Measurements from ENCODE around the gene SDHA.
"Not testable (repeated sequence)": the region's sequence is repeated elsewhere in the genome, so short reads cannot be mapped to it uniquely, and the experiment has no call there.

The SDHA gene

DNA sequence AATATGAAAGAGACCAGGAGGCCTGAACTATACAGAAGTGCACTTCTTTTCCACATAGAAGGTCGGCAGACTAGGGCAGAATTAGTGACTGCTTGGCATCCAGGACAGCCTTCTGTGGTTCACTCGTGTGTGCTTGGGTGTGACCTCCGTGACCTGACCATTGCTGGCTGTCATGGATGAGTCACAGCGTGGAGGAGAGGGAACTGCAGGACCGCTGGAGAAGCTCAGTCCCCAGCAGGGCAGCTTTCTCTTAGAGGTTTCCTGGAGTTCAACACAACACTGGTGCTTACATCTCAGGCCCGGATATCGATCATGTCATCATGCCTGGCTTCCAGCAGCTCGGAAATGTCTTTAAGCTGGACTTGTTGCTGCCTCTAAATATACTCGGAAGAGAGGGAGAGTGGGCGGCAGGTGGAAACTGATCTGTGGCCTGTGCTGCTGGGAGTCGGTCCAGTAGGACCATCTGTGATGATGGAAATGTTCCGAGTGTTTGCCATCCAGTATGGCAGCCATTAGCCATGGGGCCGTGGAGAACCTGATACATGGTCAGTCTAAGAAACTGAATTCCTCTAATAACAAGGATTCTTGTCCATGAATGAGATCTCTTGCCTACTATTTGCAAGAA lies 23.0 kb downstream of the SDHA start:
- H3K27ac ChIP-seq; H3K79me2 ChIP-seq; H3K36me3 ChIP-seq (ENCODE audit: control insufficient read depth, insufficient read depth, low read length); H3K4me2 ChIP-seq (ENCODE audit: low read length); H3K4me3 ChIP-seq (ENCODE audit: low read depth, low read length); H3K4me1 ChIP-seq; H3K9ac ChIP-seq; H3K27me3 ChIP-seq (ENCODE audit: control insufficient read depth, insufficient read depth, low read length); H2AFZ ChIP-seq; H3K9me3 ChIP-seq (ENCODE audit: control insufficient read depth, low read length): not testable (repeated sequence)

DNA sequence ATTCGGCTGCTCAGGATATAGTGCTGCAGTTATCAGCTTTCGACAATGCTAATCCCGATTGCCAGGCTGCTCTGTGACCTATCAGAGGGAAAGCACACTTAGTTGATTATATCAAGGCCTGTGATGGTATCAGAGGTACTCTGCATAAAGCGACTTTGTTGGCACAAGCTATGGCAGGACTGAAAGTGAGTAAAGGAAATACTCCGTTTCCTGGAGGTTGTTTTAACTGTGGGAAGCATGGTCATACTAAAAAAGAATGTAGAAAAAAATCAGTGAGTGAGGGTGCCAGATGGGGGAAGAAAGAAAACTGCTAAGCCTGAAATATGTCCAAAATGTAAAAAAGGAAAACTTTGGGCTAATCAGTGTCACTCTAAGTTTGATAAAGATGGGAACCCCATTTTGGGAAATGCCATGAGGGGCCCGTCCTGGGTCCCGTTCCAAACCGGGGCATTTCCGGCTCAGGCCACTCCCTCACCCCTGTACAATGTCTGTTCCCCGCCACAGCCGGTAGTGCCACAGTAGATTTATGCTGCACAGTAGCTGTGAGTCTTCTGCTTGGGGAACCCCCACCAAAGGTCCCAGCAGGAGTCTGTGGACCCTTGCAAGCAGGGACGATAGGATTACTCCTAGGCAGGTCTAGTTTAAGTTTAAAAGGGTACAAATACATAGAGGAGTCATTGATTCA lies 25.7 kb downstream of the SDHA start:
- not testable (repeated sequence) for H2AFZ ChIP-seq; H3K4me2 ChIP-seq (ENCODE audit: low read length); H3K9ac ChIP-seq; H3K27ac ChIP-seq; H3K79me2 ChIP-seq; H3K4me3 ChIP-seq (ENCODE audit: low read depth, low read length); H3K36me3 ChIP-seq (ENCODE audit: control insufficient read depth, insufficient read depth, low read length); H3K9me3 ChIP-seq (ENCODE audit: control insufficient read depth, low read length); H3K27me3 ChIP-seq (ENCODE audit: control insufficient read depth, insufficient read depth, low read length); H3K4me1 ChIP-seq

DNA sequence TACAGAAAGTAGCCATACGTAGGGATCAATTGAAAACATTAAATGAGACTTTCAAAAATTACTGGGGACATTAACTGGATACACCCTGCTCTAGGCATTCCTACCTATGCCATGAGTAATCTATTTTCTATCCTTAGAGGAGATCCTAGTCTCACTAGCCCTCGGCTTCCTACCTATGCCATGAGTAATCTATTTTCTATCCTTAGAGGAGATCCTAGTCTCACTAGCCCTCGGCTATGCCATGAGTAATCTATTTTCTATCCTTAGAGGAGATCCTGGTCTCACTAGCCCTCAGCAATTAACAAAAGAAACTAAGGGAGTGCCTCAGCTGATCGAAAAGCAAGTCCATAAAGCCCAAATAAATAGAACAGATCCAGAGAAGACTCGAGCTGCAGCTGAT lies 27.6 kb downstream of the SDHA start:
- H2AFZ ChIP-seq; H3K79me2 ChIP-seq; H3K4me1 ChIP-seq; H3K4me2 ChIP-seq (ENCODE audit: low read length); H3K9ac ChIP-seq; H3K9me3 ChIP-seq (ENCODE audit: control insufficient read depth, low read length); H3K36me3 ChIP-seq (ENCODE audit: control insufficient read depth, insufficient read depth, low read length); H3K4me3 ChIP-seq (ENCODE audit: low read depth, low read length); H3K27me3 ChIP-seq (ENCODE audit: control insufficient read depth, insufficient read depth, low read length); H3K27ac ChIP-seq: not testable (repeated sequence)

DNA sequence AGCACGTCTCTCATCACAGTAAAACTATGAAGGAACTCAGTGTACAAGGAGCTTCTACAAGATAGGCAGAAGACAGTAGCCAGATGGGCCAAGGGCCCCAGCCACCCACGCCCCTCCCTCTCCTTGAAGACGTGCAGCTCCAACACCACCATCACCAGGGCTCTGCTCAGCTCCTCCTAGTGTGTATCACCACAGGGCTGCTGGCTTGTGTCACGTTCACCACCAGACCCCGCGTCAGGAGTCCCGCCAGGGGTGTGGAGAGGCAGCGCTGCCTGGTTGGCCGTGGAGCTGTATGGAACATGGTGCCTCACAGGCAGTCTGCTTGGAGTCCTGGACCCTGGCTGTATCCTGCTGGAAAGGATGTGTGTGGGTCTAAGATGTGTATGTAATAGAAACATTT lies 32.3 kb downstream of the SDHA start:
- H3K4me3 ChIP-seq (ENCODE audit: low read depth, low read length); H3K27me3 ChIP-seq (ENCODE audit: control insufficient read depth, insufficient read depth, low read length); H3K79me2 ChIP-seq; H3K4me2 ChIP-seq (ENCODE audit: low read length); H3K9ac ChIP-seq; H3K27ac ChIP-seq; H3K36me3 ChIP-seq (ENCODE audit: control insufficient read depth, insufficient read depth, low read length); H2AFZ ChIP-seq; H3K9me3 ChIP-seq (ENCODE audit: control insufficient read depth, low read length); H3K4me1 ChIP-seq: not testable (repeated sequence)

DNA sequence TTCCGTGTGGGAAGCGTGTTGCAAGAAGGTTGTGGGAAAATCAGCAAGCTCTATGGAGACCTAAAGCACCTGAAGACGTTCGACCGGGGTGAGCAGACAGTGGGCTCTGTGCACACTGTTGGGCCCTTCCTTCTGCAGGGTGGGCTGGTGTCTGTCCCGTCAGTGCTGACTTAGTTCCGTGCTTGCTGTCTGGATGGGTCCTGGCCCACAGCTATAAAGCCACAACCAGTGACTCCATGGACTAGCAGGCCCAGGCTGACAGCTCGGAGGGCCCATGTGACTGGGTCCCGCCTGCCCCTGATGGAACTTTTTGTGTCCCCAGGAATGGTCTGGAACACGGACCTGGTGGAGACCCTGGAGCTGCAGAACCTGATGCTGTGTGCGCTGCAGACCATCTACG lies 32.9 kb downstream of the SDHA start:
- not testable (repeated sequence) for H3K4me2 ChIP-seq (ENCODE audit: low read length); H3K27ac ChIP-seq; H3K79me2 ChIP-seq; H3K4me1 ChIP-seq; H3K36me3 ChIP-seq (ENCODE audit: control insufficient read depth, insufficient read depth, low read length); H3K9ac ChIP-seq; H3K27me3 ChIP-seq (ENCODE audit: control insufficient read depth, insufficient read depth, low read length); H3K9me3 ChIP-seq (ENCODE audit: control insufficient read depth, low read length); H3K4me3 ChIP-seq (ENCODE audit: low read depth, low read length); H2AFZ ChIP-seq

DNA sequence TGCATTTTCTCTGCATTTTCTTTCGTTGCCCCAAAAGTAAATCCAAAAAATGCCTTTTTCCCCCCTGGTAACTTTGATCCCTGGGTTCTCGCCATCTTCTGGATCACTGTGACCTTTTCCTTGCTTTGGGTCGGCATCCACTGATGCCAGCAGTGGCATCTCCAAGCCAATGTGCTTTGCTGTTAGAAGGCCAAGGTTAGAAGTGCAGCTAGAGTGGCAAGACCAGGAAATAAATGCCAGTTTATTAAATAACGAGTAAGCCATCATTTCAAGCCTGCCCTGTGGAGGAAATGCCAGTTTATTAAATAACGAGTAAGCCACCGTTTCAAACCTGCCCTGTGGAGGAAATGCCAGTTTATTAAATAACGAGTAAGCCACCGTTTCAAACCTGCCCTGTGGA lies 33.4 kb downstream of the SDHA start:
- not testable (repeated sequence) for H3K36me3 ChIP-seq (ENCODE audit: control insufficient read depth, insufficient read depth, low read length); H3K4me1 ChIP-seq; H3K79me2 ChIP-seq; H3K9ac ChIP-seq; H3K4me2 ChIP-seq (ENCODE audit: low read length); H3K27ac ChIP-seq; H3K9me3 ChIP-seq (ENCODE audit: control insufficient read depth, low read length); H3K4me3 ChIP-seq (ENCODE audit: low read depth, low read length); H2AFZ ChIP-seq; H3K27me3 ChIP-seq (ENCODE audit: control insufficient read depth, insufficient read depth, low read length)

DNA sequence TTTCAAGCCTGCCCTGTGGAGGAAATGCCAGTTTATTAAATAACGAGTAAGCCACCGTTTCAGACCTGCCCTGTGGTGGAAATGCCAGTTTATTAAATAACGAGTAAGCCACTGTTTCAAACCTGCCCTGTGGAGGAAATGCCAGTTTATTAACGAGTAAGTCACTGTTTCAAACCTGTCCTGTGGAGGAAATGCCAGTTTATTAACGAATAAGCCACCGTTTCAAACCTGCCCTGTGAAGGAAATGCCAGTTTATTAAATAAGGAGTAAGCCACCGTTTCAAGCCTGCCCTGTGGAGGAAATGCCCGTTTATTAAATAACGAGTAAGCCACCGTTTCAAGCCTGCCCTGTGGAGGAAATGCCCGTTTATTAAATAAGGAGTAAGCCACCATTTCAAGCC lies 33.9 kb downstream of the SDHA start:
- not testable (repeated sequence) for H3K27me3 ChIP-seq (ENCODE audit: control insufficient read depth, insufficient read depth, low read length); H3K36me3 ChIP-seq (ENCODE audit: control insufficient read depth, insufficient read depth, low read length)

DNA sequence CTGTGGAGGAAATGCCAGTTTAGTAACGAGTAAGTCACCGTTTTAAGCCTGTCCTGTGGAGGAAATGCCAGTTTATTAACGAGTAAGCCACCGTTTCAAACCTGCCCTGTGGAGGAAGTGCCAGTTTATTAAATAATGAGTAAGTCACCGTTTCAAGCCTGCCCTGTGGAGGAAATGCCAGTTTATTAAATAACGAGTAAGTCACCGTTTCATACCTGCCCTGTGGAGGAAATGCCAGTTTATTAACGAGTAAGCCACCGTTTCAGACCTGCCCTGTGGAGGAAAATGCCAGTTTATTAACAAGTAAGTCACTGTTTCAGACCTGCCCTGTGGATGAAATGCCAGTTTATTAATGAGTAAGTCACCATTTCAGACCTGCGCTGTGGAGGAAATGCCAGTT lies 34.4 kb downstream of the SDHA start:
- Histone ChIP-seq H3K4me2 (ENCODE audit: low read length) (no peak overlapping the region), H3K27me3 (ENCODE audit: control insufficient read depth, insufficient read depth, low read length) (no peaks in the 10 kb centered on the region), H3K36me3 (ENCODE audit: control insufficient read depth, insufficient read depth, low read length) (no peaks in the 10 kb centered on the region), H3K9me3 (ENCODE audit: control insufficient read depth, low read length) (no peaks in the 10 kb centered on the region), H3K27ac (no peak overlapping the region), H2AFZ (no peak overlapping the region), H3K4me1 (no peaks in the 10 kb centered on the region), H3K79me2 (no peaks in the 10 kb centered on the region), H3K4me3 (ENCODE audit: low read depth, low read length) (no peak overlapping the region), H3K9ac (no peak overlapping the region)
- TF ChIP-seq, protein P1, sequence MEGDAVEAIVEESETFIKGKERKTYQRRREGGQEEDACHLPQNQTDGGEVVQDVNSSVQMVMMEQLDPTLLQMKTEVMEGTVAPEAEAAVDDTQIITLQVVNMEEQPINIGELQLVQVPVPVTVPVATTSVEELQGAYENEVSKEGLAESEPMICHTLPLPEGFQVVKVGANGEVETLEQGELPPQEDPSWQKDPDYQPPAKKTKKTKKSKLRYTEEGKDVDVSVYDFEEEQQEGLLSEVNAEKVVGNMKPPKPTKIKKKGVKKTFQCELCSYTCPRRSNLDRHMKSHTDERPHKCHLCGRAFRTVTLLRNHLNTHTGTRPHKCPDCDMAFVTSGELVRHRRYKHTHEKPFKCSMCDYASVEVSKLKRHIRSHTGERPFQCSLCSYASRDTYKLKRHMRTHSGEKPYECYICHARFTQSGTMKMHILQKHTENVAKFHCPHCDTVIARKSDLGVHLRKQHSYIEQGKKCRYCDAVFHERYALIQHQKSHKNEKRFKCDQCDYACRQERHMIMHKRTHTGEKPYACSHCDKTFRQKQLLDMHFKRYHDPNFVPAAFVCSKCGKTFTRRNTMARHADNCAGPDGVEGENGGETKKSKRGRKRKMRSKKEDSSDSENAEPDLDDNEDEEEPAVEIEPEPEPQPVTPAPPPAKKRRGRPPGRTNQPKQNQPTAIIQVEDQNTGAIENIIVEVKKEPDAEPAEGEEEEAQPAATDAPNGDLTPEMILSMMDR (IDR thresholded peaks at IDR 0.05), result no peak

More for the DNA sequence above, 33.9 kb downstream of the SDHA start:
- H3K4me2 ChIP-seq (ENCODE audit: low read length); H3K4me3 ChIP-seq (ENCODE audit: low read depth, low read length); H3K79me2 ChIP-seq; H3K9me3 ChIP-seq (ENCODE audit: control insufficient read depth, low read length); H3K9ac ChIP-seq; H3K4me1 ChIP-seq; H2AFZ ChIP-seq; H3K27ac ChIP-seq: not testable (repeated sequence)

DNA sequence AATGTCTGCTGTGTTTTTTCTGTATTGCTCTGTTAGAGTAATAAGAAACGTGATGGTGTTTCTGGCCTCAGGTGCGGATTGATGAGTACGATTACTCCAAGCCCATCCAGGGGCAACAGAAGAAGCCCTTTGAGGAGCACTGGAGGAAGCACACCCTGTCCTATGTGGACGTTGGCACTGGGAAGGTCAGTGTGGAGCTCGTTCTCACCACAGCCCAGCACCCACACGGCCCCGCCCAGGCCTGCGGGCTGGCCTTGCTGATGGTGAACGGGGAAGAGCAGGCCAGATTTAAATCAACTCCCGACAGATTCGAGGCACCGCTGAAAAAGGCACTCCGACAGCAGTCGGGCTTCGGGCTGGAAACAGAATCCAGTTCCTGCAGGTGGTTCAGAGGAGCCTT lies 36.2 kb downstream of the SDHA start:
- H3K4me3 ChIP-seq (ENCODE audit: low read depth, low read length); H3K36me3 ChIP-seq (ENCODE audit: control insufficient read depth, insufficient read depth, low read length); H3K9me3 ChIP-seq (ENCODE audit: control insufficient read depth, low read length); H2AFZ ChIP-seq; H3K9ac ChIP-seq; H3K79me2 ChIP-seq; H3K4me1 ChIP-seq; H3K27ac ChIP-seq; H3K27me3 ChIP-seq (ENCODE audit: control insufficient read depth, insufficient read depth, low read length); H3K4me2 ChIP-seq (ENCODE audit: low read length): not testable (repeated sequence)

DNA sequence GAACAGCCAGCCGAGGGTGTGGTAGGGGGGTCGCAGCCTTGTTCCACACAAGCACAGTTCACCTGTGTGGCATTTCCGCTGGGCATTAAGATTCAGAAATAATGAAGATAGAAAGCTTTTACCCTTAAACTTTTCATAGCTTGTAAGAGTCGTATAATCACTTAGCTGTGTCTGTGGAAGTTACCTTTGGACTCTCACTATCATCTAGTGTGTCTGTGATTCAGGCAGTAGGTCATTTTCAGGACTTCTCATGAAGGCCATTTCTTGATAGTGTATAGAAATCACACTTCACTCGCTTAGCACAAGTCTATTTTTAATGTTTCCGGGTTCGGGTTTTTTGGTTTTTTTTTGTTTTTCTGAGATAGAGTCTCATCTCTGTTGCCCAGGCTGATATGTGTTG lies 37.0 kb downstream of the SDHA start:
- H3K4me3 ChIP-seq (ENCODE audit: low read depth, low read length); H3K36me3 ChIP-seq (ENCODE audit: control insufficient read depth, insufficient read depth, low read length); H3K9me3 ChIP-seq (ENCODE audit: control insufficient read depth, low read length); H2AFZ ChIP-seq; H3K4me2 ChIP-seq (ENCODE audit: low read length); H3K4me1 ChIP-seq; H3K9ac ChIP-seq; H3K27me3 ChIP-seq (ENCODE audit: control insufficient read depth, insufficient read depth, low read length); H3K27ac ChIP-seq; H3K79me2 ChIP-seq: not testable (repeated sequence)
